Neural crest cell (in vitro differentiated cells): ENCODE measurements around the gene STX8. TPM values are rescaled to one million over a fixed set of nuclear protein-coding genes. Genes with fewer than 3 reads are reported as not detected.

ENCODE experiments used
- DNase-seq: peaks from one replicate; pipeline ENCODE4 v3.0.0; 2021; ENCODE audit warnings: low read depth, mixed read lengths, low spot score
- H3K27ac Mint-ChIP-seq: one replicate; pipeline ENCODE4 v1.8.0; 2021; ENCODE audit warnings: mild to moderate bottlenecking, mixed read lengths; ENCODE audit not compliant: unreplicated experiment
- H3K27me3 Mint-ChIP-seq: 2 replicates; pipeline ENCODE4 v1.8.0; 2021; ENCODE audit warnings: low read depth, mild to moderate bottlenecking, mixed read lengths
- H3K36me3 Mint-ChIP-seq: 2 replicates; pipeline ENCODE4 v1.8.0; 2021; ENCODE audit warnings: low read depth, mild to moderate bottlenecking, mixed read lengths
- H3K4me1 Mint-ChIP-seq: 2 replicates; pipeline ENCODE4 v1.8.0; 2021; ENCODE audit warnings: mixed read lengths
- H3K4me3 Mint-ChIP-seq: one replicate; pipeline ENCODE4 v1.8.0; 2021; ENCODE audit warnings: mild to moderate bottlenecking, mixed read lengths
- H3K9me3 Mint-ChIP-seq: 2 replicates; pipeline ENCODE4 v1.8.0; 2021; ENCODE audit warnings: mixed read lengths
- CTCF ChIP-seq: fragments of 200-600 bp; sonication (generic); conservative IDR thresholded peaks from 2 replicates; pipeline ENCODE4 v1.5.0; 2021; ENCODE audit warnings: antibody characterized with exemption, mild to moderate bottlenecking
- total RNA-seq: library from RNA; stranded (reverse); gene quantifications from 2 replicates; pipeline ENCODE4 v1.2.1, GENCODE V29; 2021

The STX8 gene
- total RNA-seq, 1 donor from 2014 or later: 56.6 TPM

DNA sequence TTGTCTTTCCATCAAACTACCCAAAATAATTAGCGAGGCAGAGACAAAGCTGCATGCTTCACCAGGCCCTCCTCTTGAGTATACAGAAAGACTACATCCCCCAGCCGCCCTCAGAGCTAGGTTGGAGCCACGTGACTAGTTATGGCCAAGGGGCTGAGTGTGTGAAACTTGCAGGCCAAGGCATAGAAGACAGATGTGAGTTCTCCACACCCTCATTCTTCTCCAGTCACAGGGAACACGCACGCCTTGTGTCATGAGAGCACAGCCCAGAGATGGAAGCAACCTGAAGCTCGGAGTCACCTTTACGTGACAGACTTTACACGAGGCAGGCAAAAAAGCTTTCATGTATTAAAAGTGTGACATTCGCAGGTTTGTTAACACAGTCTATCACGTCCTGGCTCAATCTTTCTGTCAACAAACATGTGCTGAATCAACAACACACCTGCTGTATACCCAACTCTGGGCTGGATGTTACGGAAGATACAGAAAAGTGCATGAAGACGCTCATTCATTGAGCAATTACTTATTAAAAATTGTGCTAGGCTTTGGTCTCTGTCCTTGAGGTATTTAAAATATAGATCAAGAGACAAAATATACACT, 38.3 kb downstream of the STX8 start:
- Mint-ChIP-seq H3K4me3 (no peak overlapping the region), H3K36me3 (peaks cover 12% of the 10 kb centered on the region), H3K27ac (no peak overlapping the region), H3K27me3 (no peaks in the 10 kb centered on the region), H3K9me3 (no peaks in the 10 kb centered on the region), H3K4me1 (no peaks in the 10 kb centered on the region)
- TF ChIP-seq CTCF: no peak
- DNase-seq: no peak

- Mint-ChIP-seq H3K9me3 (no peaks in the 10 kb centered on the region), H3K27ac (no peak overlapping the region), H3K27me3 (no peaks in the 10 kb centered on the region), H3K4me3 (no peak overlapping the region), H3K36me3 (peaks cover 12% of the 10 kb centered on the region), H3K4me1 (no peaks in the 10 kb centered on the region)
- TF ChIP-seq CTCF: no peak
- DNase-seq: no peak
Observed at GRCh38 chr17:9536061-9536460, 39.6 kb downstream of the STX8 start.

GRCh38 chr17:9533441-9533840, 42.2 kb downstream of the STX8 start:
- no peaks in the 10 kb centered on the region for H3K36me3 Mint-ChIP-seq
- no peak for TF ChIP-seq CTCF
- H3K4me3 Mint-ChIP-seq: no peak overlapping the region
- no peak overlapping the region for H3K27ac Mint-ChIP-seq
- no peaks in the 10 kb centered on the region for H3K27me3 Mint-ChIP-seq
- H3K9me3 Mint-ChIP-seq: no peaks in the 10 kb centered on the region
- no peaks in the 10 kb centered on the region for H3K4me1 Mint-ChIP-seq
- DNase-seq: no peak

DNA sequence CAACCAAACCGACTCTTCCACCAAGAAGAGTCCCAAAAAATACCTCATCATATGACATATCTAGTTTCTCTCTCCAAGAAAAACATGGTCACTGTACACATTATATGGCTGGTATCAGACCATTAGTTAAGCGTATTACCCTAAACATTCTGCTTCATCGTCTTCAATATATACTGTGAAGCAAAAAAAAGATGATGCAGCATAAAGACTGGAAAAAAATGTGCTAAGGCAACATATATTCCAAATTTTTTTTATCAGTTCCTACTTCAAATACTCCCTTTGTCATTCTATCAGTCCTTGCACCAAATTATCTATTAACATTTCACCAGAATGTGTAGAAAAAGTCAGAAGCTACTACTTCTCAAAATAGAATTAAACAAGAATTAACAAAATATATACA, 42.9 kb downstream of the STX8 start:
- H3K36me3 Mint-ChIP-seq: no peaks in the 10 kb centered on the region
- H3K9me3 Mint-ChIP-seq: no peaks in the 10 kb centered on the region
- H3K27ac Mint-ChIP-seq: no peak overlapping the region
- H3K4me1 Mint-ChIP-seq: peaks cover under 1% of the 10 kb centered on the region
- TF ChIP-seq CTCF: no peak
- H3K4me3 Mint-ChIP-seq: no peak overlapping the region
- no peaks in the 10 kb centered on the region for H3K27me3 Mint-ChIP-seq
- no peak for DNase-seq

- Mint-ChIP-seq H3K4me1 (peaks cover 4% of the 10 kb centered on the region), H3K27ac (no peak overlapping the region), H3K36me3 (no peaks in the 10 kb centered on the region), H3K27me3 (no peaks in the 10 kb centered on the region), H3K9me3 (no peaks in the 10 kb centered on the region), H3K4me3 (no peak overlapping the region)
- no peak for TF ChIP-seq CTCF
- DNase-seq: no peak
Observed at GRCh38 chr17:9531034-9531433, 44.6 kb downstream of the STX8 start.
